GM12878 (cell line): Measurements from ENCODE around the gene PDGFA. TPM values are rescaled to one million over a fixed set of nuclear protein-coding genes. Genes with fewer than 3 reads are reported as not detected.

Source experiments
- ATAC-seq: fragments of 200-7000 bp; cut with Tn5 transposase; 3 replicates; pipeline ENCODE4 v1.9.1; 2020; ENCODE audit warnings: mild to moderate bottlenecking, moderate library complexity
- BruUV-seq: library from RNA; stranded (reverse); fragments of 400-500 nt; replicated peaks from 2 replicates; lab custom pipeline; 2021; lab: Mats Ljungman, UMichigan
- CTCF ChIA-PET: fragments of 300-600 bp; sonication (Branson Sonifier 250); formaldehyde crosslinking; extraction: SDS; loops from one replicate; lab custom pipeline; 2021; ENCODE audit warnings: inconsistent platforms; lab: Yijun Ruan, JAX
- POLR2A ChIA-PET: fragments of 350-600 bp; formaldehyde crosslinking; extraction: SDS; loops from one replicate; lab custom pipeline; 2021; ENCODE audit warnings: inconsistent platforms; lab: Charles Lee
- RAD21 ChIA-PET: fragments of 300-600 bp; sonication (Branson Sonifier 250); formaldehyde crosslinking; loops from one replicate; lab custom pipeline; 2023; ENCODE audit warnings: antibody characterized with exemption; ENCODE audit not compliant: unreplicated experiment; lab: Charles Lee
- SMC1A ChIA-PET: fragments of 300-600 bp; sonication (Branson Sonifier 250); formaldehyde crosslinking; loops from one replicate; lab custom pipeline; 2023; ENCODE audit not compliant: unreplicated experiment, uncharacterized antibody; lab: Charles Lee
- DNase-seq: peaks from one replicate; pipeline ENCODE4 v3.0.0-alpha.2; 2011; ENCODE audit warnings: low read depth, low spot score
- FAIRE-seq: peaks from 3 replicates; lab custom pipeline; 2011; peaks lifted over from hg19 to GRCh38; lab: Jason Lieb, UNC
- H2AFZ ChIP-seq: 2 replicates; pipeline ENCODE4 v1.6.0; 2011; ENCODE audit warnings: low read depth, low read length, control low read depth; ENCODE audit not compliant: control insufficient read depth
- H3K27ac ChIP-seq: 2 replicates; pipeline ENCODE4 v1.5.1; 2011; ENCODE audit warnings: control low read depth; ENCODE audit not compliant: control insufficient read depth, insufficient read depth
- H3K27me3 ChIP-seq, 2 experiments: replicated peaks in 1 of 2; 2 replicates each; pipeline versions ENCODE4 v1.6.0 to v1.6.1; 2011; ENCODE audit warnings: low read length in 1 of 2; ENCODE audit not compliant: control insufficient read depth in 2 of 2, insufficient read depth in 2 of 2
- H3K36me3 ChIP-seq, 2 experiments: 2 replicates each; pipeline ENCODE4 v1.5.1; 2011; ENCODE audit warnings: low read length in 1 of 2; ENCODE audit not compliant: control insufficient read depth in 2 of 2, insufficient read depth in 2 of 2
- H3K4me1 ChIP-seq: 2 replicates; pipeline ENCODE4 v1.6.1; 2011; ENCODE audit warnings: mild to moderate bottlenecking, low read length, moderate library complexity, mixed read lengths; ENCODE audit not compliant: control insufficient read depth, insufficient read depth
- H3K4me2 ChIP-seq: 2 replicates; pipeline ENCODE4 v1.6.0; 2011; ENCODE audit warnings: control low read depth; ENCODE audit not compliant: control insufficient read depth, insufficient read depth
- H3K4me3 ChIP-seq: fragments of 200-600 bp; sonication (generic); 2 replicates; pipeline ENCODE4 v1.5.1; 2016
- H3K79me2 ChIP-seq: 2 replicates; pipeline ENCODE4 v1.6.0; 2011; ENCODE audit warnings: low read length; ENCODE audit not compliant: control insufficient read depth, insufficient read depth
- H3K9ac ChIP-seq: 2 replicates; pipeline ENCODE4 v1.8.0; 2011; ENCODE audit warnings: low read length, control low read depth, mixed read lengths; ENCODE audit not compliant: control insufficient read depth, insufficient read depth
- H3K9me3 ChIP-seq: replicated peaks from 3 replicates; pipeline ENCODE4 v1.5.1; 2011; ENCODE audit warnings: mild to moderate bottlenecking, low read length; ENCODE audit not compliant: control insufficient read depth, insufficient read depth
- H4K20me1 ChIP-seq: 2 replicates; pipeline ENCODE4 v1.6.0; 2011; ENCODE audit not compliant: control insufficient read depth, insufficient read depth
- BMI1 ChIP-seq: fragments of 450-650 bp; IDR thresholded peaks from 2 replicates; pipeline ENCODE4 v1.6.1; 2016; ENCODE audit warnings: mild to moderate bottlenecking, moderate library complexity, borderline replicate concordance
- CHD4 ChIP-seq: fragments of 200-600 bp; sonication (generic); IDR thresholded peaks from 2 replicates; pipeline ENCODE4 v1.6.1; 2016; ENCODE audit warnings: mild to moderate bottlenecking
- EGR1 ChIP-seq, 2 experiments: IDR thresholded peaks; 1 replicate in 1 of 2; 2 replicates in 1 of 2; pipeline ENCODE4 v1.6.1; 2011 to 2012; ENCODE audit warnings: low read depth in 2 of 2, low read length in 2 of 2, borderline replicate concordance in 1 of 2, mild to moderate bottlenecking in 1 of 2, moderate library complexity in 1 of 2
- MEF2A ChIP-seq: IDR thresholded peaks from 2 replicates; pipeline ENCODE4 v1.6.1; 2011; ENCODE audit warnings: low read depth, mild to moderate bottlenecking, low read length, moderate library complexity; ENCODE audit not compliant: insufficient read depth
- POU2F2 ChIP-seq: IDR thresholded peaks from 3 replicates; pipeline ENCODE4 v1.6.1; 2011; ENCODE audit warnings: low read depth, mild to moderate bottlenecking, low read length, borderline replicate concordance
- RAD21 ChIP-seq: IDR thresholded peaks from 2 replicates; pipeline ENCODE4 v1.6.1; 2011; ENCODE audit warnings: mild to moderate bottlenecking, low read depth, low read length, moderate library complexity; ENCODE audit not compliant: insufficient read depth
- RB1 ChIP-seq: fragments of 450-650 bp; formaldehyde crosslinking; IDR thresholded peaks from 2 replicates; pipeline ENCODE4 v1.6.1; 2017; ENCODE audit warnings: mild to moderate bottlenecking, borderline replicate concordance
- RUNX3 ChIP-seq: IDR thresholded peaks from 2 replicates; pipeline ENCODE4 v1.6.1; 2012; ENCODE audit warnings: low read length, inconsistent platforms
- SMAD1 ChIP-seq: fragments of 450-650 bp; IDR thresholded peaks from 2 replicates; pipeline ENCODE4 v1.6.1; 2018; ENCODE audit warnings: mild to moderate bottlenecking, low read depth; ENCODE audit not compliant: partially characterized antibody
- SMARCA5 ChIP-seq: fragments of 450-650 bp; IDR thresholded peaks from 2 replicates; pipeline ENCODE4 v1.6.1; 2017; ENCODE audit warnings: mild to moderate bottlenecking
- ZBTB11 ChIP-seq: fragments of 450-650 bp; formaldehyde crosslinking; IDR thresholded peaks from 2 replicates; pipeline ENCODE4 v1.5.0; 2022; ENCODE audit warnings: mild to moderate bottlenecking, missing genetic modification characterization
- WGBS: methylation state at CpG from one replicate; pipeline ENCODE4 v1.1.6; 2016; ENCODE audit warnings: low lambda C conversion rate; ENCODE audit not compliant: insufficient replicate concordance, insufficient coverage; ENCODE audit errors: missing lambda C conversion rate; 5-methylcytosine and 5-hydroxymethylcytosine counted together
- in situ Hi-C: fragments of 300-500 bp; cut with MboI; formaldehyde crosslinking; loops from 9 replicates; pipeline ENCODE4 v1.14.3; 2018; ENCODE audit warnings: mixed read lengths
- intact Hi-C: fragments of 100-400 bp; cut with micrococcal nuclease; formaldehyde crosslinking; loops from one replicate; pipeline ENCODE4 v1.14.2; 2022; ENCODE audit not compliant: unreplicated experiment
- polyA plus RNA-seq, 11 experiments: library from polyadenylated mRNA; depleted of rRNA in 4 of 11; unstranded in 6 of 11; stranded (reverse) in 5 of 11; fragments of >200 nt; fragmentation: Nextera tagmentation in 4 of 11; fragmentation: Illumina TruSeq in 1 of 11; extraction: Ambion mirVana in 4 of 11; extraction: Trizol in 1 of 11; gene quantifications; 1 replicate in 1 of 11; 2 replicates in 10 of 11; pipeline versions ENCODE4 v1.2.1 to v1.2.3, GENCODE V29; 2011 to 2016; ENCODE audit warnings: inconsistent platforms in 2 of 11, missing spikeins in 2 of 11, low read depth in 1 of 11
- total RNA-seq, 4 experiments: library from RNA; depleted of rRNA in 3 of 4; stranded (reverse); fragments of >200 nt in 3 of 4; fragmentation: Illumina TruSeq in 1 of 4; extraction: Trizol in 1 of 4; gene quantifications; 2 replicates each; pipeline versions ENCODE4 v1.2.1 to v1.2.3, GENCODE V29; 2013 to 2021

Gene PDGFA
- total and polyA plus RNA-seq, 10 of the 15 experiments (the other 5 are each of a cell fraction or from before 2014, with no cell fraction given) = 2.5 to 10.0 (median 5.6) TPM

GRCh38 chr7:522951-523314, 3.3 kb upstream of the PDGFA start:
- no peaks in the 10 kb centered on the region for H4K20me1 ChIP-seq
- no peak overlapping the region for H3K9ac ChIP-seq
- no TSS peak for BruUV-seq
- H3K27me3 ChIP-seq = peaks cover 2 to 3% of the 10 kb centered on the region in 2 experiments
- H3K27ac ChIP-seq = no peak overlapping the region
- SMC1A ChIA-PET = interaction anchor here (0.7 kb wide), 1 partner anchor 71 kb away, joined by 3 read pairs; no protein-coding TSS in a partner anchor
- peak overlapping the region; percentile 69; the same call in 1 of the 2 replicates for H3K4me2 ChIP-seq
- H3K9me3 ChIP-seq = no peaks in the 10 kb centered on the region
- in situ Hi-C loops (loop anchor here (5.0 kb wide), 1 partner anchor 64 kb away; no protein-coding TSS in a partner anchor), intact Hi-C loops (loop anchor here (10.0 kb wide), 2 partner anchors 198 to 352 kb away; partner anchors contain the start of gene GET4)
- FAIRE-seq (no peak), DNase-seq (no peak), ATAC-seq (no peak)
- no peaks in the 10 kb centered on the region for H3K79me2 ChIP-seq
- WGBS = 50% methylated on average over 19 of the region's 21 CpGs
- peaks cover 16% of the 10 kb centered on the region for H3K4me1 ChIP-seq
- RAD21 ChIA-PET = interaction anchor here (1.4 to 2.3 kb wide), 4 partner anchors 9 to 79 kb away, joined by 3 to 11 read pairs (median 4); no protein-coding TSS in a partner anchor
- CTCF ChIA-PET = no interaction called here
- H2AFZ ChIP-seq = no peak overlapping the region
- no peak for TF ChIP-seq CHD4
- TF ChIP-seq SMARCA5 = peak; percentile 22; the same call in 1 of the 2 replicates
- TF ChIP-seq SMAD1 = no peak
- TF ChIP-seq BMI1 = no peak
- POLR2A ChIA-PET = no interaction called here
- H3K36me3 ChIP-seq = no peaks in the 10 kb centered on the region
- H3K4me3 ChIP-seq = no peak overlapping the region

GRCh38 chr7:522071-522950, 2.7 kb upstream of the PDGFA start:
- intact Hi-C loops (loop anchor here (10.0 kb wide), 2 partner anchors 198 to 352 kb away; partner anchors contain the start of gene GET4), in situ Hi-C loops (loop anchor here (5.0 kb wide), 1 partner anchor 65 kb away; no protein-coding TSS in a partner anchor)
- H3K4me1 ChIP-seq = peaks cover 16% of the 10 kb centered on the region
- ChIA-PET RAD21 (interaction anchor here (1.4 to 2.3 kb wide), 4 partner anchors 10 to 80 kb away, joined by 3 to 11 read pairs (median 4); no protein-coding TSS in a partner anchor), POLR2A (no interaction called here), CTCF (interaction anchor here (1.3 kb wide), 1 partner anchor 71 kb away, joined by 3 read pairs; no protein-coding TSS in a partner anchor), SMC1A (interaction anchor here (0.7 kb wide), 1 partner anchor 71 kb away, joined by 3 read pairs; no protein-coding TSS in a partner anchor)
- no peaks in the 10 kb centered on the region for H4K20me1 ChIP-seq
- no TSS peak for BruUV-seq
- peaks cover 2 to 3% of the 10 kb centered on the region in 2 experiments for H3K27me3 ChIP-seq
- no peak overlapping the region for H3K9ac ChIP-seq
- H2AFZ ChIP-seq = no peak overlapping the region
- H3K79me2 ChIP-seq = no peaks in the 10 kb centered on the region
- ATAC-seq (peak; percentile 58), DNase-seq (peak; percentile 31), FAIRE-seq (no peak)
- H3K27ac ChIP-seq = no peak overlapping the region
- H3K36me3 ChIP-seq = no peaks in the 10 kb centered on the region
- H3K9me3 ChIP-seq = no peaks in the 10 kb centered on the region
- H3K4me2 ChIP-seq = peak overlapping the region; percentile 69
- whole genome bisulfite sequencing = under 1% methylated on average over 90 of the region's 91 CpGs
- H3K4me3 ChIP-seq = peak overlapping the region; percentile 45; the same call in 1 of the 2 replicates
- 0 out of 2 replicates have a peak, but pooled peaks have one; percentile 65 for TF ChIP-seq MEF2A
- TF ChIP-seq RUNX3 = peak; percentile 38
- TF ChIP-seq EGR1 (IDR thresholded peaks at IDR 0.05; ENCODE audit: borderline replicate concordance in 1 of 2, low read depth in 2 of 2, low read length in 2 of 2) = peak in 1 of 2 experiments; percentile 87; a peak in 2 of 3 replicates
- no peak for TF ChIP-seq POU2F2
- no peak for TF ChIP-seq RB1
- TF ChIP-seq SMAD1 = no peak
- TF ChIP-seq RAD21 = no peak
- no peak for TF ChIP-seq ZBTB11 (CRISPR knock-in tag)
